ENCODE data around the gene ROS1. TPM values are rescaled to one million over a fixed set of nuclear protein-coding genes. Genes with fewer than 3 reads are reported as not detected.

The ROS1 gene
- total RNA-seq, 1 experiment from 2014 or later, result not detected

GRCh38 chr6:117338567-117338966 is 87.2 kb downstream of the ROS1 start:
- no peak overlapping the region for H4K5ac ChIP-seq (ENCODE audit: insufficient read length, low read depth, low read length)

More at GRCh38 chr6:117338567-117338966, 87.2 kb downstream of the ROS1 start:
- H4K91ac ChIP-seq (ENCODE audit: insufficient read length, low read depth, low read length), result no peak overlapping the region
- no peaks in the 10 kb centered on the region for H3K4me1 Mint-ChIP-seq
- H3K9ac ChIP-seq (ENCODE audit: extremely low read depth, insufficient read length, low read length), result no peak overlapping the region
- H2BK5ac ChIP-seq (ENCODE audit: insufficient read length, low read length), result no peak overlapping the region
- H2BK15ac ChIP-seq (ENCODE audit: low read depth, low read length), result no peak overlapping the region
- no peak overlapping the region for H2BK12ac ChIP-seq (ENCODE audit: insufficient read length, low read depth, low read length)
- no peak overlapping the region for H3K18ac ChIP-seq (ENCODE audit: insufficient read length, low read depth, low read length)
- H3K4me2 ChIP-seq (ENCODE audit: insufficient read depth, insufficient read length, low read length), result no peak overlapping the region
- no peak overlapping the region for H2BK20ac ChIP-seq (ENCODE audit: low read depth, low read length, poor library complexity, severe bottlenecking)
- no peaks in the 10 kb centered on the region for H3K79me2 ChIP-seq (ENCODE audit: insufficient read depth, low read length)
- no CpG with 5 or more reads among the region's 1 CpG for WGBS (ENCODE audit: extremely low coverage, insufficient read length, low lambda C conversion rate)
- H3T11ph ChIP-seq (ENCODE audit: low read length), result no peak overlapping the region
- no peak overlapping the region for H2AK5ac ChIP-seq (ENCODE audit: insufficient read length, low read length)
- no peak overlapping the region for H3K27ac ChIP-seq (ENCODE audit: insufficient read length, low read depth, low read length)
- H2AFZ ChIP-seq (ENCODE audit: low read length), result no peak overlapping the region
- H3K9me3 Mint-ChIP-seq, result peaks cover 0 to 2% of the 10 kb centered on the region in 2 experiments; a peak in 1 of 5 replicates
- no peak overlapping the region for H3K23ac ChIP-seq (ENCODE audit: insufficient read length, low read depth, low read length)
- H3K9me3 ChIP-seq (ENCODE audit: control insufficient read depth, low read depth, low read length), result no peaks in the 10 kb centered on the region
- H3K27me3 Mint-ChIP-seq (ENCODE audit: low read depth), result no peaks in the 10 kb centered on the region; the same call in none of the 2 replicates
- H3K14ac ChIP-seq (ENCODE audit: insufficient read depth, low read length), result no peak overlapping the region
- no peaks in the 10 kb centered on the region for H3K36me3 Mint-ChIP-seq (ENCODE audit: insufficient read depth in 1 of 3, low read depth in 3 of 3)
- no peaks in the 10 kb centered on the region for H4K20me1 ChIP-seq (ENCODE audit: control insufficient read depth, insufficient read depth, insufficient read length)
- no peaks in the 10 kb centered on the region for H3K27me3 ChIP-seq (ENCODE audit: insufficient read depth, low read length)
- no peaks in the 10 kb centered on the region for H3K4me1 ChIP-seq (ENCODE audit: insufficient read depth, low read length)
- no peaks in the 10 kb centered on the region for H3K79me1 ChIP-seq (ENCODE audit: insufficient read depth, low read depth, low read length, poor library complexity, severe bottlenecking)
- DNase-seq, result no peak
- H3K56ac ChIP-seq (ENCODE audit: insufficient read length, low read depth, low read length), result no peak overlapping the region
- TF ChIP-seq CTCF (conservative IDR thresholded peaks at IDR 0.05), result no peak
- no peak overlapping the region for H3K4ac ChIP-seq (ENCODE audit: low read depth, low read length)
- no peak overlapping the region for H3K4me3 Mint-ChIP-seq
- no peak overlapping the region for H2BK120ac ChIP-seq (ENCODE audit: low read depth, low read length, poor library complexity, severe bottlenecking)
- H4K8ac ChIP-seq (replicated peaks; ENCODE audit: insufficient read length, low read depth, low read length), result no peak overlapping the region
- no peak overlapping the region; a peak in 1 of 7 replicates for H3K27ac Mint-ChIP-seq
- H3K23me2 ChIP-seq (ENCODE audit: insufficient read length, low read depth, low read length, poor library complexity, severe bottlenecking), result no peaks in the 10 kb centered on the region
